DMS 273 (cell line): ENCODE measurements around the gene LNPEP.
"Not testable (repeated sequence)": the region's sequence is repeated elsewhere in the genome, so short reads cannot be mapped to it uniquely, and the experiment has no call there.

Experiments
- DNase-seq: peaks from one replicate; lab custom pipeline; 2025; ENCODE audit not compliant: unreplicated experiment; lab: John Stamatoyannopoulos, UW

LNPEP gene

DNA sequence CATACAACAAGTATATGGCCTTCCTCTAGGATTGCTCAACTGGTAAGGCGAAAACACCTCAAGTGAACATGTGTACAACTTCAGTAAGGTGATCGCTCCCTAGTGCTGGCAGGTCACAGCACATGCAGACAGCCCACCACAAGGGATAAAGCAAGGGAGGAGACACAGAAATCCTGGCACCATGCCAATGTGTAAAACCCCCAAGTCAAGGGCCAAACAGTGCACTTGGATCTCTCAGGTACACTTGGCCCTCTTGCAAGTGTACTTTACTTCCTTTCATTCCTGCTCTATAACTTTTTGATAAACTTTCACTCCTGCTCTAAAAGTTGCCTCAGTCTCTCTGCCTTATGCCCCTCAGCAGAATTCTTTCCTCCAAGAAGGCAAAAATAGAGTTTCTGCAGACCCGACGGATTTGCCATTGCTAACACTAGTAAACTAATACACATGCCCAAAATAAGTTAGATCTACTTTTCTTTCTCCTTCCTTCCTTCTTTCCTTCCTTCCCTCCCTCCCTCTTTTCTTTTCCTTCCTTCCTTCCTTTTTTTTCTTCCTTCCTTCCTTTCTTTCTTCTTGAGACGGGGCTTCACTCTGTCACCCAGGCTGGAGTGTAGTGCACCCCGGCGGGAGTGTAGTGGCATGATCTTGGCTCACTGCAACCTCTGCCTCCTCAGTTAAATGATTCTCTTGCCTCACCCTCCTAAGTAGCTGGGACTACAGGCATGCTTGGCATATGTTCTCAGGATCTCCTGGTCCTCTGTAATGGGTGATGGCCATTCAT is 6.8 kb upstream of the LNPEP start:
- peak; percentile 9 for DNase-seq

- DNase-seq: peak; percentile 47
Observed at GRCh38 chr5:96930058-96930457, 5.8 kb upstream of the LNPEP start.

DNA sequence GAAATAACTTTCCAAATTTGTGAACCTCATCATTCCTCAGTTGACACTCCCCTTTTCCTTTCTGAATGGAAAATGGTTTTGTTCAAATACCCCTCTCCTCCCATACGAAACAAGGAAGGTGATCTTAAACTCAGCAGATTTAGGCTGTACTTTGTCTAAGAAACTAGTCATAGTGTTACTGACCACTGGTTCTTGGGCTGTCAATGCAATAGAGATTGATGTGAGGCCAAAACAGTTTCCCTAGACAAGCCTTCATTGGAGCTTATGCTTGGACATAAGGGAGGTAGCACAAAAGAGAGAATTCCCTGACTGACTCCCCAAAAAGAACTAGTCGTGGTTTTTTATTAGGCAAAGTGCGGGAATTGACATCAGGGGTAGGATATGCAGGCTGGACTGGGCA is 5.3 kb upstream of the LNPEP start:
- no peak for DNase-seq

GRCh38 chr5:96931037-96931436 is 4.8 kb upstream of the LNPEP start:
- not testable (repeated sequence) for DNase-seq

DNA sequence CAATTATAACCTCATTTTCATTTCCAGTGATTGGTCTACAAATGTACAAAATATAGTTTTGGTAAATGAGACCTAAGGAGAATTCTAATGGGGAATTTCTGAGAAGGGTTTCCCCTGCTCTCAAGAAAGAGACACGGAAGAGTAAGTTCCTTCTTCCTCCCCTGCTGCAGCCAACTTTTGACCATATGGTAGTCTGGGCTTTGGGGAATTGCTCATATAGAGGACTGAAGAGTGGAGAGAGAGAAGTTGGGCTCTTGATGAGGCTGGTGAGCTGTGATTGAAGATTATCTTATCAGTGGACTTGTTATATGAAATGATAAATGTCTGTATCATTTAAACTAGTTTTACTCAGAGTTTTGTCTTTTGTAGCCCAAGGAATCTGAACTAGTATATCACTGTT is 4.3 kb upstream of the LNPEP start:
- peak; percentile 67 for DNase-seq

GRCh38 chr5:96932026-96932425 is 3.9 kb upstream of the LNPEP start:
- no peak for DNase-seq

- DNase-seq: no peak
Observed at GRCh38 chr5:96933764-96934707, 1.8 kb upstream of the LNPEP start.

- DNase-seq: peak; percentile 98
Observed at GRCh38 chr5:96934708-96935558, 947 bp upstream of the LNPEP start.

DNA sequence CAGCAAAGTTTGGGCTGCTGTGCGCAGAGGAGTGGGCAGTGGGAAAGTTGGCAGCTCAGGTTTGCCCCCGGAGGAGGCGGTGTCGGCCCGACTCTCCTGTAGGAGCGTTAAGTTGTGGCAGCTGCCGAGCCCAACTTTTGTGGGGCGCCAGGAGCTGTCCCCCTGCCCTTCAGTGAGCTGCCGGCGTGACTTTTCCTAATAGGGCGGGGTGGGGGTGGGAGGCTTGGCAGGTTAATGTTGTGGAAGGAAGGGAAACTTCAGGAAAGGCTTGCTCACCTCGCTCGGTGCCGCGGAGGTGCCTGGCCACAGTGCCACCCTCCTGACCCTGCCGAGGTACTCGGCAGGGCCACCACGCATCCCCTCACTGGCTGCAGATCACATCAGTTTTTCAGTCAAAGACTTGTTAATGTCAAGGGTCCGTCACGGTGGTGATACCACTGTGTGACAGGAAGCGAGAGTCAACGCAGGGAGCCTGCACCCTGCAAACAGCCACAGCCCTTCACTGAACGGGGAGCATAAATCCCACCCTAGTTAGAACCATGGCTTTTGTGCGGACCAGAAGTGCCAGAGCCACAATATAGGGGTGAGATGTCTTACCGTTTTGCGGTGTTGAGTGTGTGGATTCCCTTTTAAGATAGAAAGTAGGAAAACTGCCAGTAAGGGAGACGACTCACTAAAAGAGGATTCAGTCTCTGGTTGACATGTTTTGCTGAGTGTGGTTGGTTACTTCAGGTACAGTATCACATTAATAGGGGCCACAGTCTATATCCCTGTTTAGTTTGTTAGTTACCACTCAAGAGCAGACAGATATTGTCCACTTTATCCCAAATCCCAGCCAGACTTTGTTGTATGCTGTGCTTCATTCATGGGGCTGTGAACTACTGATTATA is 796 bp downstream of the LNPEP start:
- peak; percentile 64 for DNase-seq

- no peak for DNase-seq
Observed at GRCh38 chr5:96940586-96940985, 4.7 kb downstream of the LNPEP start.

- no peak for DNase-seq
Observed at GRCh38 chr5:96941140-96941539, 5.3 kb downstream of the LNPEP start.

GRCh38 chr5:96942078-96942477 is 6.2 kb downstream of the LNPEP start:
- DNase-seq: no peak

GRCh38 chr5:96942911-96943310 is 7.0 kb downstream of the LNPEP start:
- no peak for DNase-seq

GRCh38 chr5:96943799-96944198 is 7.9 kb downstream of the LNPEP start:
- DNase-seq: no peak

GRCh38 chr5:96945144-96945897 is 9.4 kb downstream of the LNPEP start:
- no peak for DNase-seq

DNA sequence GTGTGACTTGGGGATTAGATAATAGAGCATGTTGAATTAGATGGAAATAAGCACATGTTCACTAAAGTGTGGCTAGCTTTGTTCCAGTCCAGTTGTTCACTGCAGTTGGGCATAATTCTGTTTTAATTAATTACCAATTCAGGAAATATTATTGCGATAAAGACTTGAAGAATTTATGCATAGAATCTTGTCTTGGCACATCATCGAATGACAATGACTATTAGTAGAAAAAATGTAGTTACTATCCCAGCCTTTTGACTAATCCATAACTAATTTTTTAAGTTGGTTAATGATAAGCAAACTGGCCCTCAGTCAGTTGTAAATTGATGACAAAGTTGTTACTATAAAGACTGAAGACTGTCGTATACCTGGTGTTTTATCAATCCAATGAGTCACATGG is 10.5 kb downstream of the LNPEP start:
- DNase-seq: no peak

DNA sequence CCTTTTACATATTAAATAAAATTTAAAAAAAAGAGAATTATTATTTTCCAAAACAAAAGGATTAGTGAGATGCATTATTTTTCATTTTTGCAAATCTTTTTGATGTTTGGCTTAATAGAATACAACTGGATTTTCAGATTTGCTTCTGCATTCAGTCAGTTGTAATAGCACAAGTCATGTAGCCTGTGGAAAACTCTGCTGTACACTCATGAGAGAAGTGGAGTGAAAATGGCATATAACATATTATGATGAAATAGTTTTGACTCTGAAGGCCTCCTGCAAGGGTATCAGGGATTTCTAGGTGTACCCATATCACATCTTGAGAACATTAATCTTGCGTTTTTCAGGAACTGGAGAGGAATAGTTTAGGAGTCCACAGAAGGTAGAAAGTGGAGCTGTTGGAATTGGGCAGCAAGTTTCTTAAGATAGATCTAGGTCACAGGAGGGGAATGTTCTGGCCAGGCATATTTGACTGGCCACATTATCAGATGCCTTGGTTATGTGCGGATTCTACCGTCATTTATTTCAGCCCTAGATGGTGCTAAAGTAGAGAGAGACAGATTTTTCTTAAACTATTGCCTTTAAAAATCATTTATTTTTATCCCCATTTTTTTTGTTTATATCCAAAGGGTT is 16.4 kb downstream of the LNPEP start:
- DNase-seq: peak; percentile 29

GRCh38 chr5:96952974-96953730 is 17.3 kb downstream of the LNPEP start:
- peak; percentile 48 for DNase-seq
